Pulmonary artery endothelial cell (primary cell): ENCODE measurements around the gene MAML2. TPM values are rescaled to one million over a fixed set of nuclear protein-coding genes. Genes with fewer than 3 reads are reported as not detected.

Experiments used
- DNase-seq: peaks from one replicate; pipeline ENCODE4 v3.0.0-alpha.2; 2011; ENCODE audit warnings: low read depth, low spot score
- total RNA-seq: library from RNA; depleted of rRNA; stranded (reverse); fragments of >200 nt; gene quantifications from 2 replicates; pipeline ENCODE4 v1.2.3, GENCODE V29; 2014

MAML2 gene
- total RNA-seq, 1 donor from 2014 or later: 3.5 TPM

DNA sequence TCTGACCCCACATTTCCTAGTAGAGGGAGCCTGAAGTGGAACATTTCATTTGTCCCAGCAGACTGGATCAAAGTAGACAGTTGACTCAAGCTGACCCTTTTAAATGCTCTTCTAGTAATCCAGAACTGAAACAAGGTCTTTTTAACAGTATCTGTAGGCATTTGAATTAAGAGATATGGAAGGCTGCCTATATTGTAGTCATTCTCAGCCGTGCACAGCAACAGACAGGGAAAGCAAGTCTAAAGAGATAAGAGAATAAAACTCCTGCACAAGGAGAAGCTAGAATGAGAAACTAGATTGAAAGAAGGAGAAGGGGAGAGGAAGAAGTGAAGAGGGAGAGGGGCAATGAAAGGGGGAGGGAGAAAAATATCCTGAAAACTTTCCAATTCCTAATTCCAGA, 238.5 kb downstream of the MAML2 start:
- no peak for DNase-seq

GRCh38 chr11:96103721-96104120, 239.3 kb downstream of the MAML2 start:
- no peak for DNase-seq

GRCh38 chr11:96103102-96103501, 239.9 kb downstream of the MAML2 start:
- DNase-seq: no peak

DNA sequence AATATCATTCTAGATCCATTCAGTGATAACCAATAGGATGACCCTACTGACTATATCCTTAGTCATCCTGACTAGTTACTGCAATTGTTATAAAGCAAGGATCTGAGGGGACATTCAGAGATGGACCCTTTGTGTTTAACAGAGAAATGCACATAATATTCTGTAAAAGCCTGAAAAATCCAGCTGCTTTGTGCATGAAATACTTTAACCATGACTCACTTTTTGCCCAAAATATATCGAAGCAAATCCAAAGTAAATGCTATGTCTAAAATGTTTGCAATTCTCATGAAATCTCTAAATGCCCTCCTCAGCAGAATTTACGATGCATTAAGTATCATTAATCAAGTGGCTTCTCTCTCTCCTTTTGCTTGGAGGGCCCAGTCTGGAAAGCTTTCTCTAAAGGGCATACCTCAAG, 240.3 kb downstream of the MAML2 start:
- DNase-seq: peak; percentile 35

- DNase-seq: no peak
These were observed 241.8 kb downstream of the MAML2 start for GRCh38 chr11:96101146-96101545.

DNA sequence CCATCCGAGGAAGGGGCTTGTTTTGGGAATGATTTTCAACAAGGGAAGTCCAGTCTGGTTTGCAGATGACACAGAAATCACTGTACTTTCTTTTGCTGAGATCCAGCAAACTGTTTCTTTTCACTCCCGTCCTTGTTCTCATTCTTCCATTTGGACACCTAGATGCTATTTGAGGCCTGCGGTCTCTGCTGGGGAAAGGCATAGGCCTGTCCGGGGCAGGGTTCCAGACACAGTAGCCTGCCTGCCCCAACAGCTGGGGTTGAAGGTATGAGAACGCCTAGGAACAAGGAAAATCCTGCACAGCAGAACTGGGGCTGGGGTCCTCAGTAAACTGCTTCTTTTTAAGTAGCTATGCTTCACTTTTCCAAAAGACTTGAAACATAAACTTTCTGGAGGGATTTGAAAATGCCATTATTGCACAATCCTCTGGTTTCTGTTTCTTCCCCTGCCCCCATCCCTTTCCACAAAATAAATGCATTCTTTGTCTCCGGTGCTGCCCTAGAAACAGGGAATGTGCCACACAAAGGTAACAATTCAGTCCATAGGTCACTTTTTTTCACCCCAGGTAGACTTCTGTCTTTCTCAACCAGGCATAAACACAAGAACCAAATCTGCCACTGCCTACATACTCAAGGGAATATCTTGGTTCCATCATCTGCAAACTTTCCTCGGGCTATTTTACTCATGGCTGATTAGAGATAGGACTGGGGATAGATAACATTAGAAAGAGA, 244.3 kb downstream of the MAML2 start:
- no peak for DNase-seq

DNA sequence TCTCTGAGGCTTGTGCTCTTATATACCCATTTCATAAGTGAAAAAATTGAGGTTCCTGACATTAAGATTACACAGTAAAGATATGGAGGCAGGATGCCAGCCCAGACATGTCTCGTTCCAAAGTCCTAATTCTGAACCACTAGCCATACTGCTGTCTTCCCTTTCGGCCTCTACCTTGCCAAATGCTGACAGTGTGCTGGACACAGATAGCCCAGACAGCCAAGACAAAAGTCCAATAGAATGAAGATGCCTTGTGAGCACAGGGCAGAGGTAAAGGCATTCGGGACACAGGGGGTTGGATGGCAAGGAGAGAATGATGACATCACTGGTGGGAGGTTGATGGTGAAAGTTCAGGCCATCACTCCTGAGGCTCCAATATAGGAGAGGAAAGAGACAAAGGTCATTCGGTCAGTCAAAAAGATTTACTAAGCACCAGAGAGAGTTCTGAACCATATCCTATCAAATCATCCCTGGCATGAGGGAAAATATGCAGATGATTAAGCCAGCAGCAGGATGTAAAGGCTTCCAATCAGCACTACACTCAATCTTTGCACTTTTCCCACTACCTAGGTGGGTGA, 245.1 kb downstream of the MAML2 start:
- DNase-seq: no peak

DNA sequence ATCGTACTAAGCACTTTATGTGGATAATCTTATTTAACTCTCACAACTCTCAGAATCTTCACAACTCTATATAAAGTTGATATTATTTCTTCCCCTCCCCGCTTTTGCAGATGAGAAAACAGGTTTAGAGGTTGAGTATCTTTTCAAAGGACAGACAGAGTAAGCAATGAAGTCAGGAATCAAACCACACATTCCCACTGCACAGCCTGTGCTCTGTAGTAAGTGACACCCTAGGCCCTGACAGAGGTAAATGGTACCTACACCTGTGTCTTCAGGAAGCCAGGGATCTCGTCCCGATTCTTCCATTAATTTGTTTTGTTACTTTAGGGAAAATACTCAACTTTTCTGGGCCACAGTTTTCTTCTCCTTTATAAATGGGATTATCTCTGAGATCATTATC, 246.6 kb downstream of the MAML2 start:
- DNase-seq: no peak

GRCh38 chr11:96095884-96096303, 247.1 kb downstream of the MAML2 start:
- no peak for DNase-seq

GRCh38 chr11:96094156-96094555, 248.8 kb downstream of the MAML2 start:
- DNase-seq: no peak

- no peak for DNase-seq
These were observed 250.5 kb downstream of the MAML2 start for GRCh38 chr11:96092511-96092910.

DNA sequence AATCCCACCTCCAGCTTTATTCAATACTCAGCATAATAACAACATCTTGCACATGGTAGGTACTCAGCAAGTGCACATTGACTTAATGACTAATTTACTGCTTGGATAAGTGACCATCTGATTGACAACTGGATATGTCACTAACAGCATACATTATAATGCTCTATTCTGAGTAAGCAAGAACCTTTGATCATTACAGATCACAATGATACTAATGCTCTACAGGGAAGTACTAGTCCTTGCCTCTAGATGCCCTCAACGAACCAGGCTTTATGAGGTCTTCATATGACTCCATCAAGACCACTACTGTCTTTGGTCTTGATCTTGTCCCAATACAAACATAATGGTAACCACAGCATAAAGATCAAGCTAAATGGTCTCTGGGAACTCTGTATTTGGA, 251.5 kb downstream of the MAML2 start:
- no peak for DNase-seq

DNA sequence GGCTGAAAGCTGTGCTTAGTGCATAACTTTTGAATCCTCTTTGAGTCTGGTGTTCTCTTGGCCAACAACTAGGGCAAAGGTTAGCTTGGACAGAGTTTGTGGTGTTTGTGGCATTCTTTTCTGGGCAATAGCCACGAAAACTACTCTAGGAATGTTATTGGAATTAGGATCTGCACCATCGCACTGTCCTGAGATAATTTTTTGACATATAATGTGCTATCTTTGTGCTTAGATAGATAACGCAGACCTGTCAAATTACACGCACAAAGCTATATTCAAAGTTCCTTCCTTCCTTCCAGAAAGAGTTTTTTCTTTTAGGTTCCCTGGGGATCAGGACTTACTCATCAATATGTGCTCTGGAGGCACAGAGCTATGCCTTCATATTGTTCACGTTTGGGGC, 252.3 kb downstream of the MAML2 start:
- DNase-seq: no peak

DNA sequence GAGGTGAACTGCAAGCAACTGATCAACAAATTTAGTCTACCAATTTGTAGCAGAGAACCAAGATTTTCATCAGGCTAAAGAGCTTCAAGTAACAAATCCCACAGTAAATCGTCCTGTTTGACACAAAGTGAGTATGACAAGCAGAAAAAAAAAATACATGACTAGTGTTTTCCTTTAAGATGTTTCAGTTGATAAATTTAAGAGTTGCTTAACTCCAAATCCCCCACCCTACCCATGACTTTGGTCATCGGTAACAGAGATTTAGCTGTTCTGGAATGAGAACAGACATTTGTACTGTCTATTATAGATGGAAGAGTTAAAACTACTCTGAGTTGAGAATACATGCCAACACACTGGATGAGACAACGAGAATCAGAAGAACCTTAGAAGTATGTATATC, 254.1 kb downstream of the MAML2 start:
- no peak for DNase-seq

- DNase-seq: no peak
These were observed 256.9 kb downstream of the MAML2 start for GRCh38 chr11:96086111-96086510.

- DNase-seq: no peak
These were observed 257.6 kb downstream of the MAML2 start for GRCh38 chr11:96085319-96085930.

- DNase-seq: no peak
These were observed 258.2 kb downstream of the MAML2 start for GRCh38 chr11:96084610-96085318.

DNA sequence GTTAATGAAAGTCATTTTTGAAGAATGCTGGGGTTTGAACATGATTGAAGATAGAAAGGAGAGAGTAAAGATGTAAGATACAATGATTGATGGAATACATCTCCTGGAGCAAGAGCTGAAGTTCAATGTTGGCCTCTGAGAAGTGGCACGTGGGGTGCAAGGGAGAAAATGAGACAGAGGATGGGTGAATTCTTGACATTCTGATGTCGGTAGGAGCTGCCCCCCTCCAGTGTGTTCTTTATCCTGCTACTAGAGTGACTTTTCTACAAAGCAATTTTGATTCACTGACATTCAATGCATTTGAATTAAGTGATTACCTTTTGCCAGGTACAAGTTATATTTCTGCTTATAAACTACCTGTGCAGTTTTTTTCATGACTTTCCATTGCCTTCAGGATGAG, 260.1 kb downstream of the MAML2 start:
- DNase-seq: no peak

- no peak for DNase-seq
These were observed 260.7 kb downstream of the MAML2 start for GRCh38 chr11:96082002-96082899.

GRCh38 chr11:96081561-96081960, 261.4 kb downstream of the MAML2 start:
- no peak for DNase-seq

- no peak for DNase-seq
These were observed 263.3 kb downstream of the MAML2 start for GRCh38 chr11:96079691-96080090.
